ENCODE results near the gene MBD1. TPM values are rescaled to one million over a fixed set of nuclear protein-coding genes. Genes with fewer than 3 reads are reported as not detected.

Gene MBD1
- total RNA-seq, 1 donor from 2014 or later = 53.4 TPM

- Histone ChIP-seq H3K27me3 (no peaks in the 10 kb centered on the region), H3K9me3 (no peaks in the 10 kb centered on the region), H3K36me3 (peaks cover 38 to 53% of the 10 kb centered on the region in 2 donors), H3K27ac (peak overlapping the region; percentile 92 to 97), H3K4me3 (peak overlapping the region; percentile 71 to 93), H3K4me1 (peaks cover 3 to 23% of the 10 kb centered on the region in 2 donors)
- DNase-seq (ENCODE audit: low spot score in 2 of 2) = no peak
- intact Hi-C loops (cut with DNase I) = loop anchor here (1.0 to 10.0 kb wide), 8 partner anchors 14 to 916 kb away; partner anchors contain the start of genes ACAA2, C18orf32, CFAP53 and ME2
- TF ChIP-seq CTCF (IDR thresholded peaks at IDR 0.05) = no peak
Observed at GRCh38 chr18:50280707-50281294, 522 bp downstream of the MBD1 start.

- peaks cover 3 to 23% of the 10 kb centered on the region in 2 donors for H3K4me1 ChIP-seq
- H3K9me3 ChIP-seq = no peaks in the 10 kb centered on the region
- no peak for TF ChIP-seq CTCF (IDR thresholded peaks at IDR 0.05)
- intact Hi-C loops (cut with DNase I) = loop anchor here (2.0 to 10.0 kb wide), 6 partner anchors 95 to 918 kb away; partner anchors contain the start of genes ACAA2, C18orf32, ME2 and MEX3C
- peak overlapping the region; percentile 71 to 93 for H3K4me3 ChIP-seq
- no peak for DNase-seq (ENCODE audit: low spot score in 2 of 2)
- no peak overlapping the region for H3K27ac ChIP-seq
- H3K27me3 ChIP-seq = no peaks in the 10 kb centered on the region
- H3K36me3 ChIP-seq = peaks cover 43 to 55% of the 10 kb centered on the region in 2 donors
Observed at GRCh38 chr18:50279752-50280151, 1.6 kb downstream of the MBD1 start.

GRCh38 chr18:50277942-50278341 lies 3.4 kb downstream of the MBD1 start:
- H3K36me3 ChIP-seq = peaks cover 49 to 57% of the 10 kb centered on the region in 2 donors
- H3K4me1 ChIP-seq = peaks cover 3 to 23% of the 10 kb centered on the region in 2 donors
- no peak for TF ChIP-seq CTCF (IDR thresholded peaks at IDR 0.05)
- intact Hi-C loops (cut with DNase I) = no loop called here
- H3K27ac ChIP-seq = no peak overlapping the region
- no peak for DNase-seq (ENCODE audit: low spot score in 2 of 2)
- no peak overlapping the region for H3K4me3 ChIP-seq
- H3K9me3 ChIP-seq = no peaks in the 10 kb centered on the region
- H3K27me3 ChIP-seq = no peaks in the 10 kb centered on the region

- no peak for DNase-seq (ENCODE audit: low spot score in 2 of 2)
- peaks cover 3 to 17% of the 10 kb centered on the region in 2 donors for H3K4me1 ChIP-seq
- no peak for TF ChIP-seq CTCF (IDR thresholded peaks at IDR 0.05)
- intact Hi-C loops (cut with DNase I) = no loop called here
- no peak overlapping the region for H3K4me3 ChIP-seq
- no peaks in the 10 kb centered on the region for H3K27me3 ChIP-seq
- no peaks in the 10 kb centered on the region for H3K9me3 ChIP-seq
- peaks cover 57 to 64% of the 10 kb centered on the region in 2 donors for H3K36me3 ChIP-seq
- no peak overlapping the region for H3K27ac ChIP-seq
Observed at GRCh38 chr18:50276452-50276851, 4.9 kb downstream of the MBD1 start.

- intact Hi-C loops (cut with DNase I) = no loop called here
- no peak overlapping the region for H3K4me3 ChIP-seq
- no peak for DNase-seq (ENCODE audit: low spot score in 2 of 2)
- no peak overlapping the region for H3K27ac ChIP-seq
- no peaks in the 10 kb centered on the region for H3K9me3 ChIP-seq
- H3K27me3 ChIP-seq = no peaks in the 10 kb centered on the region
- peaks cover 3 to 17% of the 10 kb centered on the region in 2 donors for H3K4me1 ChIP-seq
- TF ChIP-seq CTCF (IDR thresholded peaks at IDR 0.05) = no peak
- peaks cover 60 to 72% of the 10 kb centered on the region in 2 donors for H3K36me3 ChIP-seq
Observed at GRCh38 chr18:50275503-50276036, 5.8 kb downstream of the MBD1 start.
